Lower lobe of right lung (tissue), 2 donors: ENCODE results near the gene GRB10. TPM values are rescaled to one million over a fixed set of nuclear protein-coding genes. Genes with fewer than 3 reads are reported as not detected.

Experiments used
- ATAC-seq, 2 donors: fragments of 200-7000 bp; cut with Tn5 transposase; one replicate each; pipeline ENCODE4 v1.9.1; 2020 to 2022; ENCODE audit warnings: mild to moderate bottlenecking in 2 of 2, moderate library complexity in 2 of 2
- DNase-seq: peaks from one replicate; pipeline ENCODE4 v3.0.0-alpha.2; 2020
- H3K27ac ChIP-seq: fragments of 200-600 bp; one replicate; pipeline ENCODE4 v1.8.0; 2022
- H3K27me3 ChIP-seq: fragments of 200-600 bp; one replicate; pipeline ENCODE4 v1.8.0; 2022; ENCODE audit warnings: low read depth
- H3K36me3 ChIP-seq: fragments of 200-600 bp; one replicate; pipeline ENCODE4 v1.8.0; 2022; ENCODE audit warnings: mild to moderate bottlenecking
- H3K4me1 ChIP-seq: fragments of 200-600 bp; one replicate; pipeline ENCODE4 v1.8.0; 2022
- H3K4me3 ChIP-seq: fragments of 200-600 bp; one replicate; pipeline ENCODE4 v1.8.0; 2022; ENCODE audit warnings: mild to moderate bottlenecking
- H3K9me3 ChIP-seq: fragments of 200-600 bp; one replicate; pipeline ENCODE4 v1.8.0; 2022
- intact Hi-C: fragments of 100-400 bp; cut with DNase I; formaldehyde crosslinking; loops from one replicate; pipeline ENCODE4 v1.11.0; 2022
- total RNA-seq: library from RNA; stranded (reverse); fragmentation: NEBNext Ultra II Directional; extraction: Animal tissue kit (Norgen Biotek cat#: 25700); gene quantifications from one replicate; pipeline ENCODE4 v1.2.1, GENCODE V29; 2021
- TF ChIP-seq, protein P1 (sequence below): fragments of 200-600 bp; IDR thresholded peaks from one replicate; pipeline ENCODE4 v1.8.0; 2022; ENCODE audit warnings: antibody characterized with exemption, mild to moderate bottlenecking
- donor health status: DM: no; HTN: yes; CAD: no; lungs with severe emphysema.

GRB10 gene
- total RNA-seq, 1 donor from 2014 or later, result 36.5 TPM

GRCh38 chr7:50629238-50629901, 153.3 kb downstream of the GRB10 start:
- ATAC-seq, result no peak
- no peak for DNase-seq
- Histone ChIP-seq H3K4me3 (no peak overlapping the region), H3K36me3 (peaks cover 28% of the 10 kb centered on the region), H3K9me3 (no peaks in the 10 kb centered on the region), H3K27ac (no peak overlapping the region), H3K27me3 (no peaks in the 10 kb centered on the region), H3K4me1 (peaks cover 12% of the 10 kb centered on the region)
- intact Hi-C loops, result no loop called here
- TF ChIP-seq, protein P1, sequence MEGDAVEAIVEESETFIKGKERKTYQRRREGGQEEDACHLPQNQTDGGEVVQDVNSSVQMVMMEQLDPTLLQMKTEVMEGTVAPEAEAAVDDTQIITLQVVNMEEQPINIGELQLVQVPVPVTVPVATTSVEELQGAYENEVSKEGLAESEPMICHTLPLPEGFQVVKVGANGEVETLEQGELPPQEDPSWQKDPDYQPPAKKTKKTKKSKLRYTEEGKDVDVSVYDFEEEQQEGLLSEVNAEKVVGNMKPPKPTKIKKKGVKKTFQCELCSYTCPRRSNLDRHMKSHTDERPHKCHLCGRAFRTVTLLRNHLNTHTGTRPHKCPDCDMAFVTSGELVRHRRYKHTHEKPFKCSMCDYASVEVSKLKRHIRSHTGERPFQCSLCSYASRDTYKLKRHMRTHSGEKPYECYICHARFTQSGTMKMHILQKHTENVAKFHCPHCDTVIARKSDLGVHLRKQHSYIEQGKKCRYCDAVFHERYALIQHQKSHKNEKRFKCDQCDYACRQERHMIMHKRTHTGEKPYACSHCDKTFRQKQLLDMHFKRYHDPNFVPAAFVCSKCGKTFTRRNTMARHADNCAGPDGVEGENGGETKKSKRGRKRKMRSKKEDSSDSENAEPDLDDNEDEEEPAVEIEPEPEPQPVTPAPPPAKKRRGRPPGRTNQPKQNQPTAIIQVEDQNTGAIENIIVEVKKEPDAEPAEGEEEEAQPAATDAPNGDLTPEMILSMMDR, result no peak

DNA sequence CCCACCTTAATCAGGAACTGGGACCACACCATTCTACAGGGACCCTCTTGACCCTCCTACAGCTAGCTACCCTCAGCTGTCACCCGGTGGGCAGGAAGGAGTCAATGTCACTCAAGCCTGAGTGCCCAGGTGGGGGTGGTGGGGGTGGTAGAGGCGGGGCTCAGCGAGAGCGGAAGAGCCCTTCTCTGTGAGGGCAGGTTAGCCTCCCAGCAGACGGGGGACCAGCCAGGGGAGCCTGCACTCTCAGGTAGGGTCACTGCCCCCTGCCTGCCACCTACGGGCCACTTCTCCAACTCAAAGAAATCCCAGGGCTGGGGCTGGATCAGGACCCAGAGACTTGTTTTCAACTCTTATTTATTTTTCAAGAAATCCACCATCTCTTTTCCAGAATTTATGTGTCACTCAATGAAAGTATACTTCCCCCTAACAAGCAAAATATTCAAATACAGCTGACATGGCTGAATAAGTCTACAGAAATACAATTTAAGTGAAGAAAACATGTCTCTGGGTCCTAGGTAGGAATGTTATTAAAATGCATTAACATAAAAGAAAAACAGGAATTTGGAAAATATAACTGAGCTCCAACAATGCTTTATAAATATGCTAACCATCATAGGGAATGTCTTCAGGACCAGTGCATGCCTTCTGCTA, 154.1 kb downstream of the GRB10 start:
- Histone ChIP-seq H3K27me3 (no peaks in the 10 kb centered on the region), H3K9me3 (no peaks in the 10 kb centered on the region), H3K27ac (no peak overlapping the region), H3K4me3 (no peak overlapping the region), H3K36me3 (peaks cover 28% of the 10 kb centered on the region), H3K4me1 (peaks cover 12% of the 10 kb centered on the region)
- TF ChIP-seq, protein P1, result no peak
- DNase-seq, result no peak
- intact Hi-C loops, result no loop called here
- ATAC-seq, result no peak

DNA sequence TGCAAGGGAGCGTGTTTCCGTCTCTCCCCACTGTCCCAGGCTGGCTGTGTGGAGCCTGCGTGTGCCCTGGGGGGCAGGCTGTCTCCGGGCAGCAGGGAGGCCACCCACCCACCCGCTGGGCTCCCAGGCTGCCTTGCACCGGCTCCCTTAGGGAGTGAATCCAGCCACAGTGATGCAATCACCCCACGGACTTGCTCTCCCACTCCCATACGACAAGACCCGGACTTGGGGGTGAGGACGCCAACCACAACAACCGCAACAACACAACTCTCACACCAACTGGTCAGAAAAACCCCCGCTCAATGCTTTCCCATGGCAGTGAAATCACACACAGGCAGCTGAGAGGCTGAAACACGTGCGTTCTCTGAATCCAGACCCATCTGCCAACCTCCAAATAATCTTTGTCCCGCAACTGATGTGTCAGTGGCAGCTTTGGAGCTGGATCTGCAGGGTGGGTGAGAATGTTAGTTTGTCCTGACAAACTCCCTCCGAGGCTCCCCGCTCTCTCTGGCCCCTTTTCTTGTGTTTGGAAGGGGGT, 154.8 kb downstream of the GRB10 start:
- TF ChIP-seq, protein P1, result no peak
- ATAC-seq (no peak), DNase-seq (no peak)
- Histone ChIP-seq H3K36me3 (peaks cover 28% of the 10 kb centered on the region), H3K4me3 (no peak overlapping the region), H3K27me3 (no peaks in the 10 kb centered on the region), H3K27ac (no peak overlapping the region), H3K4me1 (peaks cover 8% of the 10 kb centered on the region), H3K9me3 (no peaks in the 10 kb centered on the region)
- intact Hi-C loops, result no loop called here

GRCh38 chr7:50626286-50626685, 156.4 kb downstream of the GRB10 start:
- Histone ChIP-seq H3K4me1 (no peaks in the 10 kb centered on the region), H3K27ac (no peak overlapping the region), H3K36me3 (peaks cover 28% of the 10 kb centered on the region), H3K27me3 (no peaks in the 10 kb centered on the region), H3K9me3 (no peaks in the 10 kb centered on the region), H3K4me3 (no peak overlapping the region)
- TF ChIP-seq, protein P1, result no peak
- intact Hi-C loops, result no loop called here
- no peak for ATAC-seq
- DNase-seq, result no peak

DNA sequence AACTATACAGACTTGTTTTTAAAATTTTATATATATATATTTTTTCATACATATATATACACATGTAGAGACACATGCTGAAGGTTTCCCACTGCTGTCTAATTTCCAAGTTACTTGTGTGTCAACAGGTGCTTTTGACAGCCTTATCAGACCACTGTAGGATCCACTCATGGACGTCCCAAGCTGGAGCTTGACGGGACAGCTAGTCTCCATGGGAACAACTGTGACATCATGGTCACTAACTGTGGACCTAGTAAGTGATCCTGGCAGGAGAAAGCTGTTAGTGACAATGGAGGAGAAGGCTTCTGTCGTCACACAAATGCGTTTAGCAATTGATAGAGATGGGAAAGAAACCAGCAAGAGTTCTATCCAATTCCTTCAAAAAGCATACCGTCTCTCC, 157.3 kb downstream of the GRB10 start:
- no peaks in the 10 kb centered on the region for H3K9me3 ChIP-seq
- ATAC-seq (no peak), DNase-seq (no peak)
- H3K36me3 ChIP-seq, result peaks cover 28% of the 10 kb centered on the region
- H3K4me3 ChIP-seq, result no peak overlapping the region
- TF ChIP-seq, protein P1, result no peak
- H3K27ac ChIP-seq, result no peak overlapping the region
- intact Hi-C loops, result no loop called here
- H3K4me1 ChIP-seq, result peaks cover 5% of the 10 kb centered on the region
- no peaks in the 10 kb centered on the region for H3K27me3 ChIP-seq
